ENCODE results near the gene VCAM1.
"Not testable (repeated sequence)": the region's sequence is repeated elsewhere in the genome, so short reads cannot be mapped to it uniquely, and the experiment has no call there.

VCAM1 gene, protein sequence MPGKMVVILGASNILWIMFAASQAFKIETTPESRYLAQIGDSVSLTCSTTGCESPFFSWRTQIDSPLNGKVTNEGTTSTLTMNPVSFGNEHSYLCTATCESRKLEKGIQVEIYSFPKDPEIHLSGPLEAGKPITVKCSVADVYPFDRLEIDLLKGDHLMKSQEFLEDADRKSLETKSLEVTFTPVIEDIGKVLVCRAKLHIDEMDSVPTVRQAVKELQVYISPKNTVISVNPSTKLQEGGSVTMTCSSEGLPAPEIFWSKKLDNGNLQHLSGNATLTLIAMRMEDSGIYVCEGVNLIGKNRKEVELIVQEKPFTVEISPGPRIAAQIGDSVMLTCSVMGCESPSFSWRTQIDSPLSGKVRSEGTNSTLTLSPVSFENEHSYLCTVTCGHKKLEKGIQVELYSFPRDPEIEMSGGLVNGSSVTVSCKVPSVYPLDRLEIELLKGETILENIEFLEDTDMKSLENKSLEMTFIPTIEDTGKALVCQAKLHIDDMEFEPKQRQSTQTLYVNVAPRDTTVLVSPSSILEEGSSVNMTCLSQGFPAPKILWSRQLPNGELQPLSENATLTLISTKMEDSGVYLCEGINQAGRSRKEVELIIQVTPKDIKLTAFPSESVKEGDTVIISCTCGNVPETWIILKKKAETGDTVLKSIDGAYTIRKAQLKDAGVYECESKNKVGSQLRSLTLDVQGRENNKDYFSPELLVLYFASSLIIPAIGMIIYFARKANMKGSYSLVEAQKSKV

DNA sequence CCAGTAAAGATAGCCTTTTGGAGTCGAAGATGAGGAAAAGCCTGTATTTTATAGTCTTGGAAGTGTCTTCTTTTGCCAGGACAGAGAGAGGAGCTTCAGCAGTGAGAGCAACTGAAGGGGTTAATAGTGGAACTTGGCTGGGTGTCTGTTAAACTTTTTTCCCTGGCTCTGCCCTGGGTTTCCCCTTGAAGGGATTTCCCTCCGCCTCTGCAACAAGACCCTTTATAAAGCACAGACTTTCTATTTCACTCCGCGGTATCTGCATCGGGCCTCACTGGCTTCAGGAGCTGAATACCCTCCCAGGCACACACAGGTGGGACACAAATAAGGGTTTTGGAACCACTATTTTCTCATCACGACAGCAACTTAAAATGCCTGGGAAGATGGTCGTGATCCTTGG, at the start of gene VCAM1:
Gene VCAM1 (plus strand): TSS at position 253 of the 400 bp plus-strand sequence. CDS start 119 bp downstream, at position 372.
- DNase-seq (ENCODE audit: low read depth in 1 of 2, low spot score in 1 of 2): no peak

DNA sequence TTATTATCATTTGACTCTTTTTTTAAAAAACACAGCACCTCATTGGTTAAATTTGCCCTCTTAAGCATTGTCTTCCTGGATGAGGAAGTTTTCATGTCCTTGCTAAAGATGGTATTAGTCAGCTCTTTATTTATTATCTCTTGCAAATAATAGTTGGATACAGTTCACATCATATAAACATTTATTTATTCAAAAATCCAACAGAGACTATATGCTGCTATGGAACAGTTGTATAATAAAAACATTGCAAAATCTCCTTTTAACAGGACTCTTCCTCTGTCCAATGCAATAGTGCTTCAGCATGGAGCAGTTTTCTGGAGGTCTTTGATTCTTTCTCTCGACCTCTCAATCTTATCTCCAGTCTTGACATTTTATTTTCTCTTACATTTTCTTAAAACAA, 49.5 kb upstream of the VCAM1 start:
- DNase-seq (ENCODE audit: low read depth in 1 of 2, low spot score in 1 of 2): no peak

DNA sequence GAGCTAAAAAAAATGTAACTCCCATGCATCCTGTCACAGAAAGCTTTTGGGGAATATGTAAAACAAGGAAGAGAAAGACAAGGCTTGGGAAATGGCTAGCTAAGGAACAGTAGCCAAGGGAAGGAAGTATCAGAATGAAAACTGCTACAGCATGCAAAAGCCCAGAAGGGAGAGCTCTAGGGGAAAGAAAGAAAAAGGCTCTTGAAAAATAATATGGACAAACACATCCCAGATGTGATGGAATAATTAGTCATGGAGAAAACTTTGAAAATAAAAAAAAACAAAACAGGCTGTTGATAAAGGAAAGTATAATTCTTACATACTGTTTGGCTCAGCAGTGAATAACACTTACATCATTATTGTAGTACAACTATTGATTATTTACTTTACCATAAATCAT, 47.9 kb upstream of the VCAM1 start:
- no peak for DNase-seq (ENCODE audit: low read depth in 1 of 2, low spot score in 1 of 2)

DNA sequence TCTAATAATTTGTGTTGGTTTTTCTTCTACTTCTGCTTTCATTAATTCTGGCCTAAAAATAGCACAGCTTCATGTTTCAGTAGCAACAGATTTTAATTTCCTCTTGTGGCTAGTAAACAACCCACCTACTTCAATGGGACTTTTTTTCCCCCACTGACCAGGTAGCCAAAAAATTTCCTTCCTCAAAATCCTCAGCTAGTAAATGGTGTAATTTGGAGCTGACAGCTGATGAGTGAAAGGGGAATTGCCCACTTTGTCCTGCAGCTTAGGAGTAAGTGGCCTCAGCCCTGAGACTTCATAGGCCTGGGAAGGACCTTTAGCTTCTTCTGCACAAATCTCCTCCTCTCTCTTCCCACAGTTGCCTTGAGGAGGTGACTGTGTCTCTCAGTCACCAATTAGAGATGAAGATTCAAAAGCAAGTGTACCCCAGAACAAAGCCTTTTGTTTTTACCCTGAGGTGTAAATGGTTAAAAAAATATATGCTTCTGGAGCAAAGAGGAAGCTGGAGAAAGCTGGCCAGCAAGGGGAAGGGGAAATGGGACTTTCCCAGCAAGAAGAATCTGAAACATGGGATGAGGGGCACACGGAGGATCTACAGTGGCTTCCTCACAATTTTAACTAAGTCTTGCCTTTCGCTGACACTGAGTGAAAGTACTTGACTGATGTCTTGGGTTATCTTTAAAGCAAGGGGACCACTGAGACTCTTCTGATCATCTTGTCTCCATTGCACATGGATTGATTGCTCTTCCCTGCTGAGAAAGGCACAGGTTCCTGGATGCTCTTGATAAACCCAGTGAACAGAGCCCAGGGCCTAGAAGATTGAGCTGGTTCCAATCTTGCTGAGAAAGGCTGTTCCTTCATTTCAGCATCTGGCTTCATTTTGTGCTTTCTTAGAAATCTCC, 35.8 kb upstream of the VCAM1 start:
- DNase-seq (ENCODE audit: low read depth in 1 of 2, low spot score in 1 of 2): no peak

DNA sequence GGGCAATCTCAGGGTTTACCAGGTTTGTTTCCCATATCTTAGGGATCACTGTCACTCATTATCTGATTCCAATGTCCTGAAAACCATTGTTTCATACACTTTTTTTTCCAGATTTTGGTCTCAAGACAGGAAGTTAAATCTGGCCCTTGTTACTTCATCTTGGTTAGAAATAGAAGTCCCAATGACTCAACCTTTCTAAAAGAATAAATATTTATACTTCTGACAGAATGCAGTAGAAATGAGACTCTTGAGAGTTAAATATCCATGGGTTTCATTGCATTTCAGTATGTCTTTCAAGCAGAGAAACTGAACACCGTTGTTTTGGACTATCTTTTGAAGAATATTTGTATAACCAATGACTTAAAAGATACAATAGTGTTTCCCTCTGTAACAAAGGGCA, 19.8 kb upstream of the VCAM1 start:
- DNase-seq (ENCODE audit: low read depth in 1 of 2, low spot score in 1 of 2): no peak

DNA sequence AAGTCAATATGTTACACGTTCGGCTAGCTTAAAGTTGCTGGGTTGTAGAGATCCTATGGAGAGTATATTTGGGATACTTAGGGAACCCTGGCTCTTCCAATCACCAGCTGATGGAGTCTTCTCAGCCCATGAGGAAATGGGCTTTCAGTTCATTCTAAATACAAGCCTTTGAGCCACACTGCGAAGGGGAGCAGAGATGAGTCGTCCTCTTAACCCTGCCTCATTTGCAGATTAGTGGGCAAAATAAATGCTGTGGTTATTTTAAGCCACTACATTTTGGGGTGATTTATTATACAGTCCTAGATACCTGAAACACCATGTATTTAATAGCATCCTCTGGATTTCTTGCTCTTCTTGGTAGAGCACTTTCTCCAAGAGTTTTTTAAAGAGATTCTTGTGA, 19.0 kb upstream of the VCAM1 start:
- DNase-seq (ENCODE audit: low read depth in 1 of 2, low spot score in 1 of 2): no peak

DNA sequence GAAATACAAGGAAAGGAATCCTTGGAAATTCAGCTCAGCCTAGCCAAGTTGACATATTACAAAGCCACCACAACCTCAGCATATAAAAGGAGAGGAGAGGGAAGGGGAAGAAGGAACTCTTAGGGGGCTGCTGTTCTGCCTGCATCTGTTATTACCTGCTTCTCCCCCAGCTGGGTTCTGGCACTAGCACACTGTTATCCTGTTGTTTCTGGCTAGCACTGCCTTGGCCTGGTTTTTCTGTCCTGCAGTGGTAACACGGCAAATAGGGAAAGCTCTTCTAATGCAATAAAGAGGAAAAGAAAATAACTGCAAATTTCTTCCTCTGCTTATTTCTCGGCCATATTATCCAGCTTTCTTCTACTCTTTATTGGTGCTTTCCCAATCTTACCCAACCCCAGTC, 16.5 kb upstream of the VCAM1 start:
- no peak for DNase-seq (ENCODE audit: low read depth in 1 of 2, low spot score in 1 of 2)

DNA sequence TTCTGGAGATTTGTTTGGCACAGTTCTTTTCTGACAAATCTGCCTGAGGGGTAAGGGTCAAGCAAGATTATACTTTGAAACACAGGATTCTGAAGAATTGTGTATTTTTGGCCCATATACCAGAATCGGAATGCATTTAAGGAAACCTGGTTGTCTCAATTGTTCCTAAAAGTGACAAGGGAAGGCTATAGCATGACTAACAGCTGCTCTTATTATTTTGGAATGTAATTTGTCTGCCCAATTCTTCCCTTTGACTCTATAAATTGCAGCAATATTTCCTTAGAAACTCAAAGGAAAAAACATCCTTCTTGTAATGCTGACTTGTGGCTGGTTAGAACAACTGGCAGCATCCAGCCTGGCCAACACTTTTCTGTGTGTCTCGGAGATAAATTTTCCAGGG, 15.8 kb upstream of the VCAM1 start:
- DNase-seq (ENCODE audit: low read depth in 1 of 2, low spot score in 1 of 2): no peak

DNA sequence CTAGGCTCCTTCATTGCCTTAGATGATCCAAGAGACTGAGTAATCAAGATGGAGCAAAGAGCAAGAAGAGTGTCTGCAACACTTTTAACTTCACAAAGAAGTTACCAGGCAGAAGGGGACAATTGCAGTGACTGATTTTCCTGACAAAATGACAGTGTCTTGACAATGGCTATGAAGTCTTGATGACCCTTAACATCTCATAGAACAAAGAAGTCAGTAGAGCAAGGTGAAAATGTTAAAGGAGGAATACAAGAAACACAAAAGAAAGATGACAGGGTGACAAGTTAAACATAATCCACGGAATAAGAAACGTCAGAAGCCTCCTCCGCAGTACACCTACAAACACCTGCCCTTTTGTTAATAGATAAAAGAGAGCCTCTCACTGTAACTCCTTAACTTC, 15.1 kb upstream of the VCAM1 start:
- no peak for DNase-seq (ENCODE audit: low read depth in 1 of 2, low spot score in 1 of 2)

DNA sequence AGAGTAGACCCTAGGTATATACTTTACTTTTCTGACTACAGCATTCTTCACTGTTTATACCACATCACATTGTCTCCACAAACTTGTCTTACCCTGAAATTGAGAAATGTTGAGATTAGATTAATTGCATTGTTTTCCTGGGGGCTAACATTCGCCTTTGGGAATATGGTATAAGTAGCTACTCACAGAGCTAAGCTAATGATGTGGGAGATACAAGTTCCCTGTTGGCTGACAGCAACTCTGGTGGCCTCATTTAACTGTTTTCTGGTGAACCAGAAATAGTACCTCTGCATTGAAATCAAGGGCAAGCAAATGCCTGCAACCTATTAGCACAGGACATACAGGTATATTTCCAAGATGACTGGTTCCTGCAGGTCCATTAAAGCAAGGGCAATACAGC, 13.2 kb upstream of the VCAM1 start:
- DNase-seq (ENCODE audit: low read depth in 1 of 2, low spot score in 1 of 2): no peak

DNA sequence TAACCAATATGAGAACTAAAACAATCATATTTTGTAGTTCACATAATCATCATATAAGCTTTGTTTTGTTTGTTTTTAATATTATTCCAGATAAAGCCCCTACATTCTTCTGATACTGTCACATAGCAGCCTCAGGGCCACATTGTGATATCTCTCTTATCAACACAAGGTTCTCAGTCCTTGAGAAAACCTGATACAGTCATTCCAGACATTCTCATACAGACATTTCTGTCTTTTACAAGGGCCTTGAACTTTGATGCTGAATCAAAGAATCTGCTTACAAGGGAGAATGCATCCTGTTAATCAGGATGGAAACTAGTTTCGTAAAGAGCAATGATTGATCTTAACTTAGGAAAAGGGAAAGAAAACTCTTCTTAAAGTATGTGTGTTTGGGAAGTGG, 12.7 kb upstream of the VCAM1 start:
- no peak for DNase-seq (ENCODE audit: low read depth in 1 of 2, low spot score in 1 of 2)

DNA sequence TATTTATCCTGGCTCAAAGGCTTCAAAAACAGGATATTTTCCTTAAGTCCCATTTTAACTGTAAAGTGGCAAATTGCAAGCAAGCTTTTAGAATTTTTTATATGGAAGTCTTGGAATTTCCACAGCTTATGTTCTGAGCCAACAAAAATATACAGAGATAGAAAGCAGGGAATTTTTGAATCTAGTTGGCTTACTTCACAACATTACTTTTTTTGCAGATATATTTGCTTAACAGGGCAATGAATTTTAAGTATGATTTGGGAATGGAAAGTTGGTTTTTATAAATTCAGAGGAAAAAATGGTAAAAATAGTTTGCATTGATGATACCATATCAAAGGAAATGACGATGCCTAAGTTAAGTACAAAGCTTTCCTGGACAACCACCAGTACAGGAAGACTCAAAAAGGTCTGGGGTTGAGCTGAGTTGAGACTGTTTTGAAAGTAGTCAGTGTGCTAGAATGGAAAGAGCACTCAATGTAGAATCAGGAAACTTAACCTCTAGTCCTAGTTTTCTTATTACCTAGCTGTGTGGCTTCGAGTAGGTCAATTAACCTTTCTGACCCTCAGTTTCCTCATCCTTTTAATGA, 11.0 kb upstream of the VCAM1 start:
- no peak for DNase-seq (ENCODE audit: low read depth in 1 of 2, low spot score in 1 of 2)

DNA sequence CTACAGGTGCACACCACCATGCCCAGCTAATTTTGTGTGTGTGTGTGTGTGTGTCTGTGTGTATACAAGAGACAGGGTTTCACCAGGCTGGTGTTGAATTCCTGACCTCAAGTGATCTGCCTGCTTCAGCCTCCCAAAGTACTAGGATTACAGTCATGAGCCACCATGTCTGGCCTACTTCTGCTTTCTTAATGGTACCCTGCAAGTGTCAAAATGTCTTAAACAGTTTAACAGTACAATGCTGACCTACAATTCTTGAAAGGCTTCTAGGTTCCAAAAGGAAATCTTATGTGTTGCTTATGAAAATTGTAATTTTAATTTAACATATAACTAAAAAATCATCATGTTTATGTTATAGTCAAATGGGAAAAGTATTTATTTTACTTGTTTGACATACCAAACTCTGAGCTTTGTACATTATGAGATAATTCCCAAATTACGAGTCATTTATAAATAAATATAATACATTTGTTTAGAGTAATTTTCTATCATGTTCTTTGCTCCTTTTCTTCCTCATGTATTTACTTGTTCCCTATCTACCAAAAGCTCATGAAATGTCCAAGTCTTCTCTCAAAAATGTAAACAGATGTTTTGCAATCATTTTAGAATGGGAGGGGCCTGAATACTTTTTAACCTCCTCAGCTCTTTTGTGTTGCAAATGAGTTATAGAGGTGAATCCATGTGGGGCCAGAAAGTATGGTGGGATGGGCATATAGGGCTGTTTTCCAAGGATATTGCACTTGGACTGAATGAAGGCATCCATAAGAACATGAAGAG, 8.4 kb upstream of the VCAM1 start:
- no peak for DNase-seq (ENCODE audit: low read depth in 1 of 2, low spot score in 1 of 2)

DNA sequence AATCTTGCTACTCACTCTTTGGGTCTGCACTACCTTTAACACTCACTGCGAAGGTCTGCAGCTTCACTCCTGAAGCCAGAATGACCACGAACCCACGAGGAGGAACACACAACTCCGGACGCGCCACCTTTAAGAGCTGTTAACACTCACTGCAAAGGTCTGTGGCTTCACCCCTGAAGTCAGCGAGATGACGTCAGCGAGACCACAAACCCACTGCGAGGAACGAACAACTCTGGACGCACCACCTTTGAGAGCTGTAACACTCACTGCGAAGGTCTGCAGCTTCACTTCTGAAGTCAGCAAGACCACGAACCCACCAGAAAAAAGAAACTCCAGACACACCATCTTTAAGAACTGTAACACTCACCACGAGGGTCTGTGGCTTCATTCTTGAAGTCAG, 6.5 kb upstream of the VCAM1 start:
- not testable (repeated sequence) for DNase-seq (ENCODE audit: low read depth in 1 of 2, low spot score in 1 of 2)

DNA sequence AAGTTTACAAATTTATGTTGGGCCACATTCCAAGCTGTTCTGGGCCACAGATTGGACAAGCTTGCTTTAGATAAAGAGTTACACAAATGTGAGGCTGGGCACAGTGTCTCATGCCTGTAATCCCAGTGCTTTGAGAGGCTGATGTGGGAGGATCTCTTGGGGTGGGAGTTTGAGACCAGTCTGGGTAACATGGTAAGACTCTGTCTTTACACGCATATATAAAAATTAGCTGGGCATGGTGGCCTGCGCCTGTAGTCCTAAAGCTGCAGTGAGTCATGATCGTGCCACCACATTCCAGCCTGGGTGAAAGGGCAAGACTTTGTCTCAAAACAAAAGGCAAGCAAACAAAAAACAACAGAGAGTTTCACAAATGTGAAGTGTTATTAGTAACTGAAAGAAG, 5.9 kb upstream of the VCAM1 start:
- no peak for DNase-seq (ENCODE audit: low read depth in 1 of 2, low spot score in 1 of 2)

DNA sequence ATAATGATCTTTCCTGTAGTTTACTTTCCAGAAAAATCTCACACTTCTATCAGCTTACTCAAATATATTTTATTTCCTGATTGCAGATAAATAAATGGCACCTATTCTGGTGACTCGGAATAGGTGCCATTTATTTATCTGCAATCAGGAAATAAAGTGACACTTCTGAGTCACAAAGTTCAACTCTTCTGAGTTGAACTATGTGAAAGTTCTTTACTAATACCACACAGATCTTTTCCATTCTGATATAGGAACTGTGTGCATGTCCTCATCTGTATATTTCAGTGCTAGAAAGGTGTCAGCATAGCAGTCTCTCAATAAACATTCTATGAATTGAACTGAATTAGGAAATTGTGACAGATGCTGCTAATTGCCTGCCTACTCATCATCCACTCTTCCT, 4.9 kb upstream of the VCAM1 start:
- no peak for DNase-seq (ENCODE audit: low read depth in 1 of 2, low spot score in 1 of 2)

DNA sequence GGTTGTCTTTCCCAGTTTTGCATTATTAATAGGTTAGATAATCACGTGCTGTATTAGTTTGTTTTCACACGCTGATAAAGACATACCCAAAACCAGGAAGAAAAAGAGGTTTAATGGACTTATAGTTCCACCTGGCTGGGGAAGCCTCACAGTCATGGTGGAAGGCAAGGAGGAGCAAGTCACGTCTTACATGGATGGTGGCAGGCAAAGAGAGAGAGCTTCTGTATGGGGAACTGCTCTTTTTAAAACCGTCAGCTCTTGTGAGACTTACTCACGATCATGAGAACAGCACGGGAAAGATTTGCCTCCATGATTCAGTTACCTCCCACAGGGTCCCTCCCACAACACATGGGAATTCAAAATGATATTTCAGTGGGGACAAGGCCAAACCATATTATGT, 2.3 kb upstream of the VCAM1 start:
- no peak for DNase-seq (ENCODE audit: low read depth in 1 of 2, low spot score in 1 of 2)

DNA sequence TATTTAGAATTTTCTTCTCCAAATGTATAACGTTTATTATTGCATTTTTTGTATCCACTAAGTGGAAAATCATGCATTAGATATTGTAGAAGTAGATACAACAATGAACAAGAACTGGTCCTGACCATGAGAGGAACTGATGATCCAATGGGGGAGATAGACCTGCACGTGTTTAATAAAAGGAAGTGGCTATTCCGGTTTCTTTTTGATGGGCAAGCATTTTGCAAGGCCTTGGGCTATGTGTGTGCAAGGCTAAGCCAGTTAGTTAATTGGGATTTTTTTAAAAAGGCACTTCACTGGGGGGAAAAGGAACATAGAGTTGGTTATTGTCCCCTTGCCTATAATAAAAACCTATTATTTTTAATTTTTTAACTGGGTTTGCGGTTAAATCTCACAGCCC, 961 bp upstream of the VCAM1 start:
- DNase-seq (ENCODE audit: low read depth in 1 of 2, low spot score in 1 of 2): no peak

DNA sequence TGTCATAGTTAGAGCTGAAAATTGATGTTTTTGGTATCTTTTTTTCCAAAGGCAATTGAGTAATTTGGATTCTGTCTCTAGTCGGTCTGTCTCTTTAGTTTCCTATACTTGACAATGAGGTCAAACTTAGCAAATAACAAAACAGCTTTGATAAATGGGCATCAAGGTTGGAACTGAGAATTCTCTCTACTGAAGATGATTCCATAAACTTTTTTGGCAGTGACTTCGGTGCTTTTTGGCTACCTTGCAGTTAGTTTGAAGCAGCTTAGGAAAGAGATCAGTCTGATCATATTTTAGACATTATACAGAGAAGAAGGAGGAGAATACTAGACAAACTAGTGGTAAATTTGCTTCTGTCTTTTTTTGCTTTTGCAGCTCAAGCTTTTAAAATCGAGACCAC, 559 bp downstream of the VCAM1 start:
- no peak for DNase-seq (ENCODE audit: low read depth in 1 of 2, low spot score in 1 of 2)

DNA sequence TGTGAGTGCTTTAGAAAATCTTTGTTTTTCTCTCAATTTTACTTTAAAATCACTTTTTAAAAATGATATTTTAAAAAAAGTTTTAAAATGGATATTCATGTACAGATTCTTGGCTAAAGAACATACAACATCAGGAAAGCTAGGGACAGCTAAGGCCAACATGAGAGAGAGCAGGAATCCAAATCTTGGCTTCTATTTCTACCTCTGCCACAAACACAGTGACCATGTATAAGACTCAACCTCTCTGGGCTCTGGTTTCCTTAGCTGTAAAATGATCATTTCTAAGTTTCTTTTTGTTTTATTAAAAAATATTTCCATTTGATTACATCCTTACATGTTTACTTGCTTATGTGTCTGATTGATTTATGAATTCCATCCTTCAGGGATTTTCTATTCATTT, 1.2 kb downstream of the VCAM1 start:
- DNase-seq (ENCODE audit: low read depth in 1 of 2, low spot score in 1 of 2): no peak
